Bronchial epithelial cell (primary cell): ENCODE results near the gene CLDN6. TPM values are rescaled to one million over a fixed set of nuclear protein-coding genes. Genes with fewer than 3 reads are reported as not detected.

Experiments used
- DNase-seq: peaks from one replicate; pipeline ENCODE4 v3.0.0-alpha.2; 2010; ENCODE audit warnings: low read depth
- FAIRE-seq: peaks from 2 replicates; lab custom pipeline; 2011; peaks lifted over from hg19 to GRCh38; lab: Jason Lieb, UNC
- H3K27me3 ChIP-seq: 2 replicates; pipeline ENCODE4 v1.5.1; 2011; ENCODE audit warnings: low read length; ENCODE audit not compliant: control insufficient read depth, insufficient read depth
- H3K36me3 ChIP-seq: 2 replicates; pipeline ENCODE4 v1.5.1; 2011; ENCODE audit warnings: low read length; ENCODE audit not compliant: control insufficient read depth, insufficient read depth
- H3K4me3 ChIP-seq: 2 replicates; pipeline ENCODE4 v1.5.1; 2011; ENCODE audit warnings: mild to moderate bottlenecking, low read depth, low read length, control low read depth
- total RNA-seq: library from RNA; depleted of rRNA; stranded (reverse); fragments of >200 nt; gene quantifications from 2 replicates; pipeline ENCODE4 v1.2.1, GENCODE V29; 2014
- TF ChIP-seq, protein P1 (sequence below): IDR thresholded peaks from 2 replicates; pipeline ENCODE4 v1.5.1; 2011; ENCODE audit warnings: mild to moderate bottlenecking, moderate library complexity, low read length, control low read depth, inconsistent platforms; ENCODE audit not compliant: insufficient read depth, severe bottlenecking

CLDN6 gene
- total RNA-seq, 1 donor from 2014 or later: not detected

DNA sequence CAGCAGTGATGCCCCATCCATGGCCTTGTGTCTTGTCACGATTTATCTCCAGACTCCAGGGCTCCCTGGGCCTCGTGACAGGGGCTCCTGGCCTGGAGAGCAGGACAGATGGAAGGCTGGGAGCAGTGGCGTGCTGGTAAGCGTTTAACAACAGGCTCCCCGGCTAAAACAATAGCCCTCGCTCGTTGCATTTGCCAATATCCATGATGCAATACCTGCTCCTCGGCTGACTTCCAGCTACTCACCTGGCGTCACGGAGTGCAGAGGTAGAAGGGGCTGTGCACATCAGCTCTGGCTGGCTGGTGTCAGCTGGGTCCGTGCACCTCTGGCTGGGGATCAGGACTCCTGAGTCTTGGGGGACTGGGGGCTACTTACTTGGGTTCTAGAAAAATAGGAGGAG is 20.3 kb upstream of the CLDN6 start:
- FAIRE-seq: peak; percentile 97

DNA sequence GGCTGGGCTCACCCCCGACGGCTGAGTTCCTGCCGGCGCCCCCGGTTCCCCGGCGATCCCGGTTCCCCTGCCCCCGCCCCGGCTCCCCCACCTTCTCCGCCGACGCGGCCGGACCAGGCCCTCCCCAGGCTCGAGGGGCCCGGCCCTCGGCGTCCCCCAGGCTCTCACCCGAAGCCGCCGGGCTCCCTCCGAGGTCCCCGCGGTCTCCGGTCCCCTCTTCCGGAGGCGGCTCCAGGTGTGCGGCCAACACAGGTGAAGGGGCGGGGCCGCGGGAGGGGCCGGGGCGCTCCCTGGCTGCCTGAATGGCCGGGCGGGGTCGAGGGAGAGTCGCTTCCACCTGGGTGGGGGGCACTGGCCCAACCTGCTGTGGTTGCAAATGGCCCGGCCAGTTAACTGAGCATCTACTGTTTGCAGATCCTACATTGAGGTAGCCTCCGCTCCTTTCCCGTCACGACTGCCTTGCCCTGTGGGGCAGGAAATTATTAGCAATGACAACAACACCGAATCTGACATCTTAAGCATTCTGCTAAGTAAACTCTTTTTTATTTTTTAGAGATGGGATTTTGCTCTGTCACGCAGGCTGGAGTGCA is 18.8 kb upstream of the CLDN6 start, which contains the start of gene BICDL2:
Gene BICDL2 (minus strand): TSS at position 219 of the 590 bp plus-strand sequence. CDS start 1,448 bp downstream, outside the sequence.
- peaks cover 13% of the 10 kb centered on the region for H3K27me3 ChIP-seq
- FAIRE-seq: no peak
- H3K36me3 ChIP-seq: peaks cover 2% of the 10 kb centered on the region
- DNase-seq: no peak
- H3K4me3 ChIP-seq: peak within 1 kb of the TSS; percentile 72
- TF ChIP-seq, protein P1, sequence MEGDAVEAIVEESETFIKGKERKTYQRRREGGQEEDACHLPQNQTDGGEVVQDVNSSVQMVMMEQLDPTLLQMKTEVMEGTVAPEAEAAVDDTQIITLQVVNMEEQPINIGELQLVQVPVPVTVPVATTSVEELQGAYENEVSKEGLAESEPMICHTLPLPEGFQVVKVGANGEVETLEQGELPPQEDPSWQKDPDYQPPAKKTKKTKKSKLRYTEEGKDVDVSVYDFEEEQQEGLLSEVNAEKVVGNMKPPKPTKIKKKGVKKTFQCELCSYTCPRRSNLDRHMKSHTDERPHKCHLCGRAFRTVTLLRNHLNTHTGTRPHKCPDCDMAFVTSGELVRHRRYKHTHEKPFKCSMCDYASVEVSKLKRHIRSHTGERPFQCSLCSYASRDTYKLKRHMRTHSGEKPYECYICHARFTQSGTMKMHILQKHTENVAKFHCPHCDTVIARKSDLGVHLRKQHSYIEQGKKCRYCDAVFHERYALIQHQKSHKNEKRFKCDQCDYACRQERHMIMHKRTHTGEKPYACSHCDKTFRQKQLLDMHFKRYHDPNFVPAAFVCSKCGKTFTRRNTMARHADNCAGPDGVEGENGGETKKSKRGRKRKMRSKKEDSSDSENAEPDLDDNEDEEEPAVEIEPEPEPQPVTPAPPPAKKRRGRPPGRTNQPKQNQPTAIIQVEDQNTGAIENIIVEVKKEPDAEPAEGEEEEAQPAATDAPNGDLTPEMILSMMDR: no peak

More for the DNA sequence above, 20.3 kb upstream of the CLDN6 start:
- peaks cover 13% of the 10 kb centered on the region for H3K27me3 ChIP-seq
- TF ChIP-seq, protein P1: no peak
- H3K4me3 ChIP-seq: no peak overlapping the region
- H3K36me3 ChIP-seq: peaks cover 2% of the 10 kb centered on the region
- DNase-seq: peak; percentile 75

- TF ChIP-seq, protein P1: no peak
- FAIRE-seq: no peak
- H3K4me3 ChIP-seq: peak overlapping the region; percentile 72
- DNase-seq: no peak
- H3K27me3 ChIP-seq: peaks cover 13% of the 10 kb centered on the region
- H3K36me3 ChIP-seq: peaks cover 2% of the 10 kb centered on the region
Observed at GRCh38 chr16:3035972-3036725, 18.2 kb upstream of the CLDN6 start.

- H3K4me3 ChIP-seq: peak overlapping the region; percentile 72
- TF ChIP-seq, protein P1: no peak
- H3K36me3 ChIP-seq: peaks cover 2% of the 10 kb centered on the region
- DNase-seq: no peak
- H3K27me3 ChIP-seq: peaks cover 13% of the 10 kb centered on the region
- FAIRE-seq: no peak
Observed at GRCh38 chr16:3035289-3035971, 17.4 kb upstream of the CLDN6 start.

DNA sequence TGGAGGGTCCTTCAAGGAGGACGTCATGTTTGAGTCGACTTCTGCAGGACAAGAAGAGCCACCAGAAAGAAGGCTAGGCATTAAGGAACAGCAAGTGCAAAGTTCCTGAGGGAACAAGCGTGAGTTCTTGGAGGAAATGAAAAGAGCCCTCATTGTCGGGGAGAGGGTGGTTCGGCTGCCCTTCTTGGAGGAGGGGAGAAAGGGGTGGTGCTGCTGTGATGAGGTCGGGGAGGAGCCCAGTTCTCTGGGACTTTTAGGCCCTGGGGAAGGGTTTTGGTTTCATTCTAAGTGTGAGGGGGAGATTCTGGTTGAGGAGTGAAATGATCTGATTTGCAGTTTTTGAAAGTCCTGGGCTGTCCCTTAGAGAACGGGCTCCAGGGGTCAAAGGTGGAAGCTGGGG is 14.6 kb upstream of the CLDN6 start:
- FAIRE-seq (no peak), DNase-seq (no peak)
- no peak overlapping the region for H3K4me3 ChIP-seq
- TF ChIP-seq, protein P1: no peak
- peaks cover 3% of the 10 kb centered on the region for H3K36me3 ChIP-seq
- H3K27me3 ChIP-seq: peaks cover 10% of the 10 kb centered on the region
